Ovary (tissue), 3 donors: ENCODE data around the gene LBX1.

Experiments used
- EP300 ChIP-seq: sonication (generic); formaldehyde crosslinking; IDR thresholded peaks from one replicate; pipeline ENCODE4 v1.6.1; 2017; ENCODE audit warnings: antibody characterized with exemption
- TF ChIP-seq, protein P1 (sequence below), 3 donors: fragments of 450-650 bp in 2 of 3; fragments of 200-600 bp in 1 of 3; IDR thresholded peaks; one replicate each; pipeline versions ENCODE4 v1.5.1 to v1.8.0; 2016 to 2022; ENCODE audit warnings: antibody characterized with exemption in 3 of 3, mild to moderate bottlenecking in 1 of 3
- donor health status: DM: no; HTN: no; CAD: no.

DNA sequence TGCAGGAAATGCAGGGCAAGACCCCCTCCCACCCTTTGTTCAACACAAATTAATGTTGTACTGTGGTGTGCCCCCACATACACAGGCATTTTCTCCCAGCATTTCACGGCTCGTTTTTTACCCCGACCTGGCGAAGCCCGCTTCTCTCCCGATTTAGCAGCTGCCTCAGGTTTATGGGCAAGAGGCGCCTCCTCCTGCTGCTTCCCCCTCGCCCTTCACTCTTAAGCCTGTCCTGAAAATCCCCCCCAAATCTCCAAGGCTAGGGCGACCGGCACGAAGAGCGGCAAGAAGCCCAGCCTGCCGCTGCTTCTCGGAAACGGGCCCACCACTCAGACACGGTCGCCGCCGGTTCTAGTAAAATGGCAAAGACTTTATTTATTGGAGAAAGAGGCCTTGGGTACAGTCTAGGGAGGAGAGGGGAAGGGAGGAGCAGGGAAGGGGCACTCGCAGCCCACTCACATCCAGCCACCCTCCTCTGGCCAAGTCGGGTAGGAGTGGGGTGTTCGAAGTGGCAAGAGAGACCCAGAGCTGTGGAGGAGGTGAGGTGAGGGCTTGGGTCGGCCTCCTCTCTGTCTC lies 3.3 kb downstream of the LBX1 start:
- no peak for TF ChIP-seq EP300
- TF ChIP-seq, protein P1, sequence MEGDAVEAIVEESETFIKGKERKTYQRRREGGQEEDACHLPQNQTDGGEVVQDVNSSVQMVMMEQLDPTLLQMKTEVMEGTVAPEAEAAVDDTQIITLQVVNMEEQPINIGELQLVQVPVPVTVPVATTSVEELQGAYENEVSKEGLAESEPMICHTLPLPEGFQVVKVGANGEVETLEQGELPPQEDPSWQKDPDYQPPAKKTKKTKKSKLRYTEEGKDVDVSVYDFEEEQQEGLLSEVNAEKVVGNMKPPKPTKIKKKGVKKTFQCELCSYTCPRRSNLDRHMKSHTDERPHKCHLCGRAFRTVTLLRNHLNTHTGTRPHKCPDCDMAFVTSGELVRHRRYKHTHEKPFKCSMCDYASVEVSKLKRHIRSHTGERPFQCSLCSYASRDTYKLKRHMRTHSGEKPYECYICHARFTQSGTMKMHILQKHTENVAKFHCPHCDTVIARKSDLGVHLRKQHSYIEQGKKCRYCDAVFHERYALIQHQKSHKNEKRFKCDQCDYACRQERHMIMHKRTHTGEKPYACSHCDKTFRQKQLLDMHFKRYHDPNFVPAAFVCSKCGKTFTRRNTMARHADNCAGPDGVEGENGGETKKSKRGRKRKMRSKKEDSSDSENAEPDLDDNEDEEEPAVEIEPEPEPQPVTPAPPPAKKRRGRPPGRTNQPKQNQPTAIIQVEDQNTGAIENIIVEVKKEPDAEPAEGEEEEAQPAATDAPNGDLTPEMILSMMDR (IDR thresholded peaks at IDR 0.05): no peak
